K562 (cell line): ENCODE data around the gene ABT1. TPM values are rescaled to one million over a fixed set of nuclear protein-coding genes. Genes with fewer than 3 reads are reported as not detected.

Source experiments
- ARHGAP35 ChIP-seq: fragments of 450-650 bp; IDR thresholded peaks from 2 replicates; pipeline ENCODE4 v1.6.1; 2018; ENCODE audit not compliant: partially characterized antibody
- BDP1 ChIP-seq: IDR thresholded peaks from 3 replicates; pipeline ENCODE4 v1.6.1; 2011; ENCODE audit not compliant: insufficient read length, insufficient read depth
- CHCHD3 ChIP-seq: fragments of 250-450 bp; sonication (Bioruptor Pico); IDR thresholded peaks from 2 replicates; pipeline ENCODE4 v2.1.2; 2022; ENCODE audit warnings: mild to moderate bottlenecking
- EHMT2 ChIP-seq: fragments of 450-650 bp; IDR thresholded peaks from 2 replicates; pipeline ENCODE4 v1.6.1; 2018; ENCODE audit warnings: antibody characterized with exemption
- ELF1 ChIP-seq: fragments of 200-800 bp; sonication (Bioruptor generic); IDR thresholded peaks from 2 replicates; pipeline ENCODE4 v1.6.1; 2016; ENCODE audit warnings: missing genetic modification characterization, missing compliant biosample characterization
- HSF4 ChIP-seq: fragments of 250-450 bp; sonication (Bioruptor Pico); IDR thresholded peaks from 2 replicates; pipeline ENCODE4 v2.1.2; 2022; ENCODE audit warnings: mild to moderate bottlenecking, moderate library complexity, borderline replicate concordance
- LCOR ChIP-seq: sonication (generic); formaldehyde crosslinking; IDR thresholded peaks from 2 replicates; pipeline ENCODE4 v1.8.0; 2022; ENCODE audit warnings: mild to moderate bottlenecking, missing genetic modification reagents
- NFYB ChIP-seq: IDR thresholded peaks from 2 replicates; pipeline ENCODE4 v1.6.1; 2011; ENCODE audit warnings: mild to moderate bottlenecking, moderate library complexity; ENCODE audit not compliant: insufficient read length; ENCODE audit errors: extremely low read depth
- POU5F1 ChIP-seq: fragments of 150-350 bp; IDR thresholded peaks from 2 replicates; pipeline ENCODE4 v1.6.1; 2014; ENCODE audit warnings: borderline replicate concordance, low read length, low read depth, mild to moderate bottlenecking; ENCODE audit not compliant: partially characterized antibody
- TRIM28 ChIP-seq: fragments of 450-650 bp; IDR thresholded peaks from 2 replicates; pipeline ENCODE4 v1.6.1; 2017
- polyA plus RNA-seq, 8 experiments: library from polyadenylated mRNA; depleted of rRNA in 4 of 8; stranded (reverse) in 5 of 8; unstranded in 3 of 8; fragments of >200 nt; fragmentation: Nextera tagmentation in 2 of 8; fragmentation: Illumina TruSeq in 1 of 8; extraction: Ambion mirVana in 2 of 8; extraction: Trizol in 1 of 8; gene quantifications; 2 replicates each; pipeline versions ENCODE4 v1.2.1 to v1.2.3, GENCODE V29; 2011 to 2014; ENCODE audit warnings: inconsistent platforms in 1 of 8, missing spikeins in 1 of 8
- total RNA-seq, 7 experiments: library from RNA; depleted of rRNA in 6 of 7; stranded (reverse); fragments of >200 nt in 6 of 7; fragmentation: Illumina TruSeq in 2 of 7; extraction: Trizol in 2 of 7; gene quantifications; 2 replicates each; pipeline versions ENCODE4 v1.2.1 to v1.2.3, GENCODE V29; 2011 to 2021; ENCODE audit warnings: low replicate concordance in 1 of 7
- TF ChIP-seq, protein P1 (sequence below): sonication (generic); formaldehyde crosslinking; IDR thresholded peaks from 2 replicates; pipeline ENCODE4 v1.4.0; 2020; ENCODE audit warnings: mild to moderate bottlenecking, missing genetic modification reagents
- TF ChIP-seq, protein P2 (sequence below): fragments of 250-450 bp; sonication (Bioruptor Pico); IDR thresholded peaks from 2 replicates; pipeline ENCODE4 v1.9.0; 2021; ENCODE audit warnings: mild to moderate bottlenecking, inconsistent platforms
- TF ChIP-seq, protein P3 (sequence below), 2 experiments: fragments of 450-650 bp; IDR thresholded peaks; 2 replicates each; pipeline ENCODE4 v1.6.1; 2016; ENCODE audit warnings: mild to moderate bottlenecking in 2 of 2, borderline replicate concordance in 1 of 2, low read depth in 1 of 2, moderate library complexity in 1 of 2
- TF ChIP-seq, protein P4 (sequence below): fragments of 200-800 bp; sonication (Bioruptor generic); IDR thresholded peaks from 2 replicates; pipeline ENCODE4 v1.6.1; 2017; ENCODE audit warnings: missing genetic modification characterization, missing compliant biosample characterization

ABT1 gene
- total and polyA plus RNA-seq, 9 of the 15 experiments (the other 6 are each of a cell fraction or from before 2014, with no cell fraction given) = 8.8 to 52.7 (median 40.7) TPM

DNA sequence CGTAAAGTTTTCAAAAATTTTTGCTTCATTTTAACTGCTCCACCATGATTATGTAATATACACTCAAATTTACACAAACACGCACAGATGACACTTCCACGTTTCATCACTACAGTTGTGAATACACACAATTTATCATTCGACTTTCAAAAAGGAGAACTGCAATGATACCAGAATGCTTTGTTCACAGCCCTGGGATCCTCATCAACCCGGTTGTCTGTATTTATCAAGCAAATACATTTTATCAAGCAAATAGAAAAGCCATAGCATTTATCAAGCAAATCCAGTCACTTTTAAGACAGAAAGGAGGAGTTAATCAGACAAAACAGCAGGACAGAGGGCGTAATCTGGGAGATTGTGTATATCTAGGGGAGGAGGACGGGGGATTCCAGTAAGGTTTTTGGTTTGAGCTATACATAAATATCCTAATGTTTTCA is 20.3 kb upstream of the ABT1 start (continued):
- TF ChIP-seq, protein P1, sequence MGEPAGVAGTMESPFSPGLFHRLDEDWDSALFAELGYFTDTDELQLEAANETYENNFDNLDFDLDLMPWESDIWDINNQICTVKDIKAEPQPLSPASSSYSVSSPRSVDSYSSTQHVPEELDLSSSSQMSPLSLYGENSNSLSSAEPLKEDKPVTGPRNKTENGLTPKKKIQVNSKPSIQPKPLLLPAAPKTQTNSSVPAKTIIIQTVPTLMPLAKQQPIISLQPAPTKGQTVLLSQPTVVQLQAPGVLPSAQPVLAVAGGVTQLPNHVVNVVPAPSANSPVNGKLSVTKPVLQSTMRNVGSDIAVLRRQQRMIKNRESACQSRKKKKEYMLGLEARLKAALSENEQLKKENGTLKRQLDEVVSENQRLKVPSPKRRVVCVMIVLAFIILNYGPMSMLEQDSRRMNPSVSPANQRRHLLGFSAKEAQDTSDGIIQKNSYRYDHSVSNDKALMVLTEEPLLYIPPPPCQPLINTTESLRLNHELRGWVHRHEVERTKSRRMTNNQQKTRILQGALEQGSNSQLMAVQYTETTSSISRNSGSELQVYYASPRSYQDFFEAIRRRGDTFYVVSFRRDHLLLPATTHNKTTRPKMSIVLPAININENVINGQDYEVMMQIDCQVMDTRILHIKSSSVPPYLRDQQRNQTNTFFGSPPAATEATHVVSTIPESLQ (CRISPR knock-in tag) = no peak
- TF ChIP-seq BDP1 = no peak
- TF ChIP-seq LCOR = no peak
- TF ChIP-seq, protein P2, sequence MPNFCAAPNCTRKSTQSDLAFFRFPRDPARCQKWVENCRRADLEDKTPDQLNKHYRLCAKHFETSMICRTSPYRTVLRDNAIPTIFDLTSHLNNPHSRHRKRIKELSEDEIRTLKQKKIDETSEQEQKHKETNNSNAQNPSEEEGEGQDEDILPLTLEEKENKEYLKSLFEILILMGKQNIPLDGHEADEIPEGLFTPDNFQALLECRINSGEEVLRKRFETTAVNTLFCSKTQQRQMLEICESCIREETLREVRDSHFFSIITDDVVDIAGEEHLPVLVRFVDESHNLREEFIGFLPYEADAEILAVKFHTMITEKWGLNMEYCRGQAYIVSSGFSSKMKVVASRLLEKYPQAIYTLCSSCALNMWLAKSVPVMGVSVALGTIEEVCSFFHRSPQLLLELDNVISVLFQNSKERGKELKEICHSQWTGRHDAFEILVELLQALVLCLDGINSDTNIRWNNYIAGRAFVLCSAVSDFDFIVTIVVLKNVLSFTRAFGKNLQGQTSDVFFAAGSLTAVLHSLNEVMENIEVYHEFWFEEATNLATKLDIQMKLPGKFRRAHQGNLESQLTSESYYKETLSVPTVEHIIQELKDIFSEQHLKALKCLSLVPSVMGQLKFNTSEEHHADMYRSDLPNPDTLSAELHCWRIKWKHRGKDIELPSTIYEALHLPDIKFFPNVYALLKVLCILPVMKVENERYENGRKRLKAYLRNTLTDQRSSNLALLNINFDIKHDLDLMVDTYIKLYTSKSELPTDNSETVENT (CRISPR knock-in tag) = no peak
- no peak for TF ChIP-seq ARHGAP35
- no peak for TF ChIP-seq HSF4 (CRISPR knock-in tag)
- TF ChIP-seq, protein P3, sequence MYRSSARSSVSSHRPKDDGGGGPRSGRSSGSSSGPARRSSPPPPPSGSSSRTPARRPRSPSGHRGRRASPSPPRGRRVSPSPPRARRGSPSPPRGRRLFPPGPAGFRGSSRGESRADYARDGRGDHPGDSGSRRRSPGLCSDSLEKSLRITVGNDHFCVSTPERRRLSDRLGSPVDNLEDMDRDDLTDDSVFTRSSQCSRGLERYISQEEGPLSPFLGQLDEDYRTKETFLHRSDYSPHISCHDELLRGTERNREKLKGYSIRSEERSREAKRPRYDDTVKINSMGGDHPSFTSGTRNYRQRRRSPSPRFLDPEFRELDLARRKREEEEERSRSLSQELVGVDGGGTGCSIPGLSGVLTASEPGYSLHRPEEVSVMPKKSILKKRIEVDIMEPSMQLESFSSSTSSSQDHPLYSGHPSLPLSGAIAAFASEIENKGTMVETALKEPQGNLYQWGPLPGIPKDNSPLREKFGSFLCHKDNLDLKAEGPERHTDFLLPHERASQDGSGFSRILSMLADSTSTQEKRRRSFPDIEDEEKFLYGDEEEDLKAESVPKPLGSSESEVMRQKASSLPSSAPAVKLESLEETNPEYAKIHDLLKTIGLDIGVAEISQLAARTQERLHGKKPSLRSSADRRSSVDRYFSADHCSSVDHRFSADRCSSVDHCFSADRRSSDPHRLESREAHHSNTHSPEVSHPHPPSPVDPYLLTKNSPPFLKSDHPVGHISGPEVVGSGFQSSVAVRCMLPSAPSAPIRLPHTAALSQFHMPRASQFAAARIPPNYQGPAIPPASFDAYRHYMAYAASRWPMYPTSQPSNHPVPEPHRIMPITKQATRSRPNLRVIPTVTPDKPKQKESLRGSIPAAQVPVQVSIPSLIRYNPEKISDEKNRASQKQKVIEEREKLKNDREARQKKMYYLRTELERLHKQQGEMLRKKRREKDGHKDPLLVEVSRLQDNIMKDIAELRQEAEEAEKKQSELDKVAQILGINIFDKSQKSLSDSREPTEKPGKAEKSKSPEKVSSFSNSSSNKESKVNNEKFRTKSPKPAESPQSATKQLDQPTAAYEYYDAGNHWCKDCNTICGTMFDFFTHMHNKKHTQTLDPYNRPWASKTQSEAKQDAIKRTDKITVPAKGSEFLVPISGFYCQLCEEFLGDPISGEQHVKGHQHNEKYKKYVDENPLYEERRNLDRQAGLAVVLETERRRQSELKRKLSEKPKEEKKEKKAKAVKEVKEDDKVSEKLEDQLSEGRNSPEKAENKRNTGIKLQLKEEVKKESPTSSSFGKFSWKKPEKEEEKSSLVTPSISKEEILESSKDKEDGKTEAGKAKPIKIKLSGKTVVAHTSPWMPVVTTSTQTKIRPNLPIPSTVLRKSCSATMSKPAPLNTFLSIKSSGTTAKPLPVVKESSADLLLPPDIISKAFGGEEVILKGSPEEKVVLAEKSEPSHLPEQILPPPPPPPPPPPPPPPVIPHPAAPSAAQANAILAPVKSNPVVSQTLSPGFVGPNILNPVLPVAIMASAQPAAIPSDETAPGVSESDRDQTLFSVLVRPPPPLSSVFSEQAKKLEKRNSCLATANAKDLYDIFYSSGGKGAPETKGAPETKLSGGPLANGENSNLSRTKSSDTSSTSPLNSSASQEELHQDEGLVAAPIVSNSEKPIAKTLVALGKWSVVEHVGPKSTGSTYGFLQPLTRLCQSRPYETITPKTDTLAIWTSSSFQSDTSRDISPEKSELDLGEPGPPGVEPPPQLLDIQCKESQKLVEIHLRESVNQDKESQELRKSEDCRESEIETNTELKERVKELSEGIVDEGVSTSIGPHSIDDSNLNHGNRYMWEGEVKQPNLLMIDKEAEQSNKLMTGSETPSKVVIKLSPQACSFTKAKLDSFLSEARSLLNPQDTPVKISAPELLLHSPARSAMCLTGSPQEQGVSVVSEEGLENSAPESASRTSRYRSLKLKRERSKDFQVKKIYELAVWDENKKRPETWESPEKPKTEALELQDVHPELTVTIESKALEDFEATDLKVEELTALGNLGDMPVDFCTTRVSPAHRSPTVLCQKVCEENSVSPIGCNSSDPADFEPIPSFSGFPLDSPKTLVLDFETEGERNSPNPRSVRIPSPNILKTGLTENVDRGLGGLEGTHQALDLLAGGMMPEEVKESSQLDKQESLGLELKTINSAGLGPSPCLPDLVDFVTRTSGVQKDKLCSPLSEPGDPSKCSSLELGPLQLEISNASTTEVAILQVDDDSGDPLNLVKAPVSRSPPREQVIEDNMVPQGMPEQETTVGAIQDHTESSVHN (IDR thresholded peaks at IDR 0.05; ENCODE audit: borderline replicate concordance in 1 of 2, low read depth in 1 of 2) = no peak
- TF ChIP-seq, protein P4, sequence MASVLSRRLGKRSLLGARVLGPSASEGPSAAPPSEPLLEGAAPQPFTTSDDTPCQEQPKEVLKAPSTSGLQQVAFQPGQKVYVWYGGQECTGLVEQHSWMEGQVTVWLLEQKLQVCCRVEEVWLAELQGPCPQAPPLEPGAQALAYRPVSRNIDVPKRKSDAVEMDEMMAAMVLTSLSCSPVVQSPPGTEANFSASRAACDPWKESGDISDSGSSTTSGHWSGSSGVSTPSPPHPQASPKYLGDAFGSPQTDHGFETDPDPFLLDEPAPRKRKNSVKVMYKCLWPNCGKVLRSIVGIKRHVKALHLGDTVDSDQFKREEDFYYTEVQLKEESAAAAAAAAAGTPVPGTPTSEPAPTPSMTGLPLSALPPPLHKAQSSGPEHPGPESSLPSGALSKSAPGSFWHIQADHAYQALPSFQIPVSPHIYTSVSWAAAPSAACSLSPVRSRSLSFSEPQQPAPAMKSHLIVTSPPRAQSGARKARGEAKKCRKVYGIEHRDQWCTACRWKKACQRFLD (CRISPR knock-in tag) = no peak
- TF ChIP-seq ELF1 = no peak
- TF ChIP-seq EHMT2 = no peak
- TF ChIP-seq POU5F1 = no peak
- no peak for TF ChIP-seq TRIM28
- TF ChIP-seq NFYB = no peak
- no peak for TF ChIP-seq CHCHD3 (CRISPR knock-in tag)
